Dedifferentiated amniotic fluid mesenchymal stem cell (primary cell): ENCODE data around the gene GPC2.
"Not testable (repeated sequence)": the region's sequence is repeated elsewhere in the genome, so short reads cannot be mapped to it uniquely, and the experiment has no call there.

Source experiments
- DNase-seq: peaks from one replicate; pipeline ENCODE4 v3.0.0-alpha.2; 2016; ENCODE audit errors: extremely low spot score

GPC2 gene

GRCh38 chr7:100200693-100201092 lies 23.5 kb upstream of the GPC2 start:
- no peak for DNase-seq

GRCh38 chr7:100198266-100198665 lies 21.1 kb upstream of the GPC2 start:
- DNase-seq: no peak

- DNase-seq: not testable (repeated sequence)
Observed at GRCh38 chr7:100195901-100196322, 18.7 kb upstream of the GPC2 start.

- no peak for DNase-seq
Observed at GRCh38 chr7:100195222-100195621, 18.0 kb upstream of the GPC2 start.

GRCh38 chr7:100192969-100193368 lies 15.8 kb upstream of the GPC2 start:
- no peak for DNase-seq

- not testable (repeated sequence) for DNase-seq
Observed at GRCh38 chr7:100192281-100192862, 15.2 kb upstream of the GPC2 start.

GRCh38 chr7:100191775-100192174 lies 14.6 kb upstream of the GPC2 start:
- DNase-seq: no peak

- peak; percentile 42 for DNase-seq
Observed at GRCh38 chr7:100190048-100190711, 13.0 kb upstream of the GPC2 start.

GRCh38 chr7:100189061-100189460 lies 11.9 kb upstream of the GPC2 start:
- DNase-seq: no peak

- DNase-seq: no peak
Observed at GRCh38 chr7:100185726-100186125, 8.5 kb upstream of the GPC2 start.

- DNase-seq: not testable (repeated sequence)
Observed at GRCh38 chr7:100183090-100183489, 5.9 kb upstream of the GPC2 start.

- not testable (repeated sequence) for DNase-seq
Observed at GRCh38 chr7:100182616-100183015, 5.4 kb upstream of the GPC2 start.

GRCh38 chr7:100180084-100180483 lies 2.9 kb upstream of the GPC2 start:
- DNase-seq: not testable (repeated sequence)

- no peak for DNase-seq
Observed at GRCh38 chr7:100176096-100177044, 811 bp downstream of the GPC2 start.

GRCh38 chr7:100175296-100175935 lies 1.8 kb downstream of the GPC2 start:
- DNase-seq: no peak

- no peak for DNase-seq
Observed at GRCh38 chr7:100174582-100174981, 2.6 kb downstream of the GPC2 start.

GRCh38 chr7:100173806-100174495 lies 3.2 kb downstream of the GPC2 start:
- no peak for DNase-seq

GRCh38 chr7:100171840-100172239 lies 5.3 kb downstream of the GPC2 start:
- DNase-seq: no peak

GRCh38 chr7:100171087-100171681 lies 6.0 kb downstream of the GPC2 start:
- DNase-seq: no peak

GRCh38 chr7:100170101-100170897 lies 6.9 kb downstream of the GPC2 start:
- DNase-seq: no peak
